SU-DHL-6 (cell line): ENCODE measurements around the gene KLK13.

Experiments used
- H2AFZ ChIP-seq: fragments of 200-600 bp; sonication (generic); 2 replicates; pipeline ENCODE4 v1.6.1; 2014; ENCODE audit warnings: low read depth, mild to moderate bottlenecking, moderate library complexity, mixed read lengths, antibody characterized with exemption, low read length; ENCODE audit not compliant: severe bottlenecking
- H3F3A ChIP-seq: fragments of 200-600 bp; shearing (Covaris generic); 2 replicates; pipeline ENCODE4 v1.6.0; 2016; ENCODE audit warnings: antibody characterized with exemption, mild to moderate bottlenecking; ENCODE audit not compliant: insufficient read depth
- H3K27ac ChIP-seq: fragments of 200-600 bp; sonication (generic); 2 replicates; pipeline ENCODE4 v1.5.1; 2016; ENCODE audit warnings: low read depth, mild to moderate bottlenecking, low read length, moderate library complexity, mixed read lengths
- H3K27me3 ChIP-seq: fragments of 200-600 bp; sonication (generic), shearing (Covaris generic); 2 replicates; pipeline ENCODE4 v1.6.0; 2014; ENCODE audit warnings: mild to moderate bottlenecking, low read length
- H3K36me3 ChIP-seq: fragments of 200-600 bp; sonication (generic); 2 replicates; pipeline ENCODE4 v1.6.1; 2014; ENCODE audit warnings: mild to moderate bottlenecking, low read length, mixed read lengths
- H3K4me2 ChIP-seq: fragments of 300-600, 200-600 bp; shearing (Covaris generic), sonication (generic); 2 replicates; pipeline ENCODE4 v1.6.0; 2014; ENCODE audit warnings: low read length, low read depth, mild to moderate bottlenecking; ENCODE audit not compliant: poor library complexity, severe bottlenecking
- H3K4me3 ChIP-seq: fragments of 200-600 bp; sonication (generic); 2 replicates; pipeline ENCODE4 v1.5.1; 2014; ENCODE audit warnings: antibody characterized with exemption, low read length, mild to moderate bottlenecking, mixed read lengths; ENCODE audit not compliant: insufficient read depth, poor library complexity, severe bottlenecking
- H3K79me2 ChIP-seq: fragments of 200-600 bp; sonication (generic); 2 replicates; pipeline ENCODE4 v1.6.1; 2014; ENCODE audit warnings: mild to moderate bottlenecking, low read length, moderate library complexity; ENCODE audit not compliant: insufficient read depth
- H3K9ac ChIP-seq: fragments of 200-600 bp; sonication (generic); 2 replicates; pipeline ENCODE4 v1.7.0; 2014; ENCODE audit warnings: mild to moderate bottlenecking, low read length
- H3K9me2 ChIP-seq: fragments of 200-600 bp; sonication (generic); replicated peaks from 2 replicates; pipeline ENCODE4 v1.6.1; 2014; ENCODE audit warnings: low read length; ENCODE audit not compliant: insufficient read depth
- H3K9me3 ChIP-seq: fragments of 200-600 bp; sonication (generic); 2 replicates; pipeline ENCODE4 v1.6.1; 2014; ENCODE audit warnings: low read length, mixed read lengths; ENCODE audit not compliant: insufficient read depth
- H4K20me1 ChIP-seq: fragments of 200-600 bp; sonication (generic); 2 replicates; pipeline ENCODE4 v1.6.1; 2014; ENCODE audit warnings: low read depth, mild to moderate bottlenecking, antibody characterized with exemption, low read length, moderate library complexity, mixed read lengths
- EZH2phosphoT487 ChIP-seq: fragments of 200-600 bp; sonication (generic), shearing (Covaris generic); conservative IDR thresholded peaks from 2 replicates; pipeline ENCODE4 v1.6.1; 2018; ENCODE audit warnings: mild to moderate bottlenecking, antibody characterized with exemption, low read length, moderate library complexity, mixed read lengths
- TF ChIP-seq, protein P1 (sequence below): fragments of 200-600 bp; sonication (generic); IDR thresholded peaks from one replicate; pipeline ENCODE4 v1.5.1; 2017; ENCODE audit warnings: antibody characterized with exemption, mild to moderate bottlenecking, low read length, moderate library complexity; ENCODE audit not compliant: insufficient read depth, poor library complexity, severe bottlenecking

Gene KLK13

DNA sequence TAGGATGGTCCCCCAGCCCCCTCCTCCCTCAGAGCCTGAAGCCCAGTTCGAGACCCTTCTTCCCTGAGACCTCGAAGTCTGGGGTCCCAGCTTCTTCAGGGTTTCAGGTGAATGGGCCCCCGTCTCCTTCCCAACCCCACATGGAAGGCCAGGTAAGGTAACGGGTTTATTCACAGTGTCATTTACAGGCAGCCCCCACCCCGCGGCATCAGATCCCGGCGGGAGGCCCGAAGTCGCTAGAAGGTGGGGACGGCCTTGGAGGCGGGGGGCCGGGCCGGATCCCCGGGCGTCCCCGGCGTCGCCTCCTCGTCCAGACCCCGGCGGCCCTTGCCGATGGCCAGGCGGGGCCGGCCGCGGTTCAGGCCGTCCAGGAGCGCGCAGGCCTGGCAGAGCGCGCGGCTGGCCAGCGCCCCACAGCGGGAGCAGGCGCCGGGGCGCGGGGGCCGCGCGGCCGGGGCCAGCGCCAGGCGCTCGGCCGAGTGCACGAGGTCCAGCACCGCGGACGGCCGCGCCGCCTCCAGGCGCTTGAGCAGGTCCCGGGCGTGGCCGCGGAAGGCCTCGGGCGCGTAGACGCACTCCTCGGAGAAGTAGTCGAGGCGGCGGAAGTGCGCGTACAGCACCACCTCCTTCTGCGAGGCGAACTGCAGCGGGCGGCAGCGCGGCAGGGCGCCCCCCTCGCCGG lies 33.6 kb upstream of the KLK13 start:
- Histone ChIP-seq H3K79me2 (no peaks in the 10 kb centered on the region), H3K9me2 (no peaks in the 10 kb centered on the region), H3K4me3 (no peak overlapping the region), H3K27ac (no peak overlapping the region), H3K27me3 (no peaks in the 10 kb centered on the region), H3K4me2 (no peak overlapping the region), H4K20me1 (peaks cover 2% of the 10 kb centered on the region; the same call in 1 of the 2 replicates), H3F3A (no peaks in the 10 kb centered on the region), H3K36me3 (no peaks in the 10 kb centered on the region), H3K9me3 (no peaks in the 10 kb centered on the region), H3K9ac (no peak overlapping the region), H2AFZ (no peak overlapping the region)
- TF ChIP-seq, protein P1, sequence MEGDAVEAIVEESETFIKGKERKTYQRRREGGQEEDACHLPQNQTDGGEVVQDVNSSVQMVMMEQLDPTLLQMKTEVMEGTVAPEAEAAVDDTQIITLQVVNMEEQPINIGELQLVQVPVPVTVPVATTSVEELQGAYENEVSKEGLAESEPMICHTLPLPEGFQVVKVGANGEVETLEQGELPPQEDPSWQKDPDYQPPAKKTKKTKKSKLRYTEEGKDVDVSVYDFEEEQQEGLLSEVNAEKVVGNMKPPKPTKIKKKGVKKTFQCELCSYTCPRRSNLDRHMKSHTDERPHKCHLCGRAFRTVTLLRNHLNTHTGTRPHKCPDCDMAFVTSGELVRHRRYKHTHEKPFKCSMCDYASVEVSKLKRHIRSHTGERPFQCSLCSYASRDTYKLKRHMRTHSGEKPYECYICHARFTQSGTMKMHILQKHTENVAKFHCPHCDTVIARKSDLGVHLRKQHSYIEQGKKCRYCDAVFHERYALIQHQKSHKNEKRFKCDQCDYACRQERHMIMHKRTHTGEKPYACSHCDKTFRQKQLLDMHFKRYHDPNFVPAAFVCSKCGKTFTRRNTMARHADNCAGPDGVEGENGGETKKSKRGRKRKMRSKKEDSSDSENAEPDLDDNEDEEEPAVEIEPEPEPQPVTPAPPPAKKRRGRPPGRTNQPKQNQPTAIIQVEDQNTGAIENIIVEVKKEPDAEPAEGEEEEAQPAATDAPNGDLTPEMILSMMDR = no peak
- TF ChIP-seq EZH2phosphoT487 = no peak

DNA sequence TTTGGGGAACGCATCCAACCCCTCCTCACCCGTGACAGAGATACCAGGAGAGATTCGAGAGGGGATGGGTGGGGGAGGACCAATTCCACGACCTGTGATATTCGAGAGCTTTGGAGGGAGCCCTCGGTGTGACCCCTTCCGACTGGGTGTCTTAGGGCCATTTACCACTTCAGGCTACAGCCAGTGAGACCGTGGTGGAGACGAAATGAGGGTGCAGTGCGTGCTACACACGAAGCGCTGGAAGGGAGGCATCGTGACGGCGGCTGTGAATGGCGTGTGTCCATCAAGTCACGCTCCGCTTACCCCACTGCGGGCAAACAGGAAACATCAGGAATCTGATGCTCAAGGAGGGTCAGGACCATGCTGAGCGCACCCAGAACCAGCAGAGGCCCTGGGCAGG lies 32.9 kb upstream of the KLK13 start:
- Histone ChIP-seq H3K79me2 (no peaks in the 10 kb centered on the region), H4K20me1 (peaks cover 2% of the 10 kb centered on the region; the same call in 1 of the 2 replicates), H3K9me3 (no peaks in the 10 kb centered on the region), H3K4me3 (no peak overlapping the region), H3K27me3 (no peaks in the 10 kb centered on the region), H3K9me2 (no peaks in the 10 kb centered on the region), H2AFZ (no peak overlapping the region), H3K4me2 (no peak overlapping the region), H3K36me3 (no peaks in the 10 kb centered on the region), H3F3A (no peaks in the 10 kb centered on the region), H3K27ac (no peak overlapping the region), H3K9ac (no peak overlapping the region)
- TF ChIP-seq EZH2phosphoT487 = no peak
- TF ChIP-seq, protein P1 = no peak

DNA sequence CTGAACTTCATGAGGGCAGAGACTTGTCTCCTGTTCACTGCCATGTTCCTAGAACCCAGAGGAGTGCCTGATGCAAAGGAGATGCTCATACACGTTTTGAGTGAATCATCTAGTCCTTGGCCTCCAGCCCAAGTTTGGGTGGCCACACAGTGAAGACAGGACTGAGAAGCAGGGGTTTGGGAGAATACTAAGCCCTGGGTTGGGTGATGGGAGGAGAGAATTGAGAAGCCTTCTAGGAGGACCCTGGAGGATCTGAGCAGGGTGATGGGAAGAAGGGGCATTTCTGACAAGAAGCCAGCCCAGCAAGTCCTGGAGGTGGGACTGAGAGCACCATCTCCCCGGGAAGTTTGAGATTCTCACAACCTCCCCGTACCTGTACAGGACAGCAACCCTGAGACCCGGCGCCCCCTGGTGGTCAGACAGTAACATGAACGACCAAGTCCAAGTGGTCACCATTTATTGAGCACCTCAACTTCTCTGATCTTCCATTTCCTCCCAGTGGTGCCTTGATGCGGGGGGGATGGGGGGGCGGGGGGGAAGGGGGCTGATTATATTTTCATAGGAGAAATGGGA lies 32.4 kb upstream of the KLK13 start:
- no peaks in the 10 kb centered on the region for H3K79me2 ChIP-seq
- no peak overlapping the region for H3K9ac ChIP-seq
- no peaks in the 10 kb centered on the region for H3K36me3 ChIP-seq
- no peaks in the 10 kb centered on the region for H3F3A ChIP-seq
- TF ChIP-seq EZH2phosphoT487 = no peak
- TF ChIP-seq, protein P1 = peak; percentile 52
- H3K27me3 ChIP-seq = no peaks in the 10 kb centered on the region
- no peak overlapping the region for H3K4me3 ChIP-seq
- H3K9me2 ChIP-seq = no peaks in the 10 kb centered on the region
- no peaks in the 10 kb centered on the region for H3K9me3 ChIP-seq
- no peak overlapping the region for H3K4me2 ChIP-seq
- H2AFZ ChIP-seq = no peak overlapping the region
- H3K27ac ChIP-seq = no peak overlapping the region
- peaks cover 2% of the 10 kb centered on the region; the same call in 1 of the 2 replicates for H4K20me1 ChIP-seq
